ENCODE measurements around the gene TOX2. TPM values are rescaled to one million over a fixed set of nuclear protein-coding genes. Genes with fewer than 3 reads are reported as not detected.

TOX2 gene
- total RNA-seq, 2 experiments from 2014 or later: 3.3 to 3.9 TPM

DNA sequence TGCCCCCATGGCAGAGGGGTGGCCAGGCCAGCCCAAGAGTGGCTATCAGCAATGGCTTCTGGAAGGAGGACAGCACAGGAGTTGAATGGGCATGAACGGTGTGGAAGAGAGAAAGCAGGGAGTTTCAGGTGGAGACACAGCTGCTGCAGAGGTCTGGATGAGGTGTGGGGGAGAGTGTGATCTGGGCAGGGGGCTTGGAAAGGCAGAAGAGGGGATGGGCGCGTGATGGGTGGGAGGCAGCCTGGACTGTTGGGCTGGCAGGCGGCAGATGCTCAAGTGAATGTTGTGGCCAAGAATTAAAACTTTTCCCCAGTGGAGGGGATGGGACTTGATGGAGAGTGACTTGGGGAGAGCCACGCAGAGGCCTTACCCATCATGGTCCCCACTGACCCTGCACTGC lies 46.5 kb downstream of the TOX2 start:
- ChIA-PET POLR2A (interaction anchor here (1.4 kb wide), 1 partner anchor 14 kb away, joined by 3 read pairs; no protein-coding TSS in a partner anchor), CTCF (no interaction called here)
- TF ChIP-seq, protein P1, sequence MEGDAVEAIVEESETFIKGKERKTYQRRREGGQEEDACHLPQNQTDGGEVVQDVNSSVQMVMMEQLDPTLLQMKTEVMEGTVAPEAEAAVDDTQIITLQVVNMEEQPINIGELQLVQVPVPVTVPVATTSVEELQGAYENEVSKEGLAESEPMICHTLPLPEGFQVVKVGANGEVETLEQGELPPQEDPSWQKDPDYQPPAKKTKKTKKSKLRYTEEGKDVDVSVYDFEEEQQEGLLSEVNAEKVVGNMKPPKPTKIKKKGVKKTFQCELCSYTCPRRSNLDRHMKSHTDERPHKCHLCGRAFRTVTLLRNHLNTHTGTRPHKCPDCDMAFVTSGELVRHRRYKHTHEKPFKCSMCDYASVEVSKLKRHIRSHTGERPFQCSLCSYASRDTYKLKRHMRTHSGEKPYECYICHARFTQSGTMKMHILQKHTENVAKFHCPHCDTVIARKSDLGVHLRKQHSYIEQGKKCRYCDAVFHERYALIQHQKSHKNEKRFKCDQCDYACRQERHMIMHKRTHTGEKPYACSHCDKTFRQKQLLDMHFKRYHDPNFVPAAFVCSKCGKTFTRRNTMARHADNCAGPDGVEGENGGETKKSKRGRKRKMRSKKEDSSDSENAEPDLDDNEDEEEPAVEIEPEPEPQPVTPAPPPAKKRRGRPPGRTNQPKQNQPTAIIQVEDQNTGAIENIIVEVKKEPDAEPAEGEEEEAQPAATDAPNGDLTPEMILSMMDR (IDR thresholded peaks at IDR 0.05): no peak
- no peaks in the 10 kb centered on the region for H3K27me3 Mint-ChIP-seq
- H3K9me3 Mint-ChIP-seq: peaks cover 3% of the 10 kb centered on the region
- Histone ChIP-seq H3K4me3 (ENCODE audit: low read length) (no peak overlapping the region), H3K27me3 (ENCODE audit: control insufficient read depth in 1 of 2, insufficient read depth in 2 of 2, low read length in 2 of 2) (no peaks in the 10 kb centered on the region), H3K36me3 (ENCODE audit: insufficient read depth, low read length) (no peaks in the 10 kb centered on the region), H3K27ac (ENCODE audit: low read depth in 1 of 2, low read length in 2 of 2) (no peak overlapping the region), H3K4me1 (ENCODE audit: insufficient read depth, low read length) (peaks cover 79% of the 10 kb centered on the region), H3K9me3 (ENCODE audit: control insufficient read depth in 1 of 2, insufficient read depth in 1 of 2, low read length in 2 of 2) (no peaks in the 10 kb centered on the region)
- no peak overlapping the region for H3K27ac Mint-ChIP-seq
- H3K4me1 Mint-ChIP-seq (ENCODE audit: low read depth): peaks cover 65% of the 10 kb centered on the region
- ATAC-seq (ENCODE audit: poor library complexity) (no peak), DNase-seq (peak in 1 of 14 experiments; percentile 2)
- no peak overlapping the region for H3K4me3 Mint-ChIP-seq
- intact Hi-C loops (cut with DNase I, micrococcal nuclease): no loop called here
- H3K36me3 Mint-ChIP-seq (ENCODE audit: low read depth): no peaks in the 10 kb centered on the region

DNA sequence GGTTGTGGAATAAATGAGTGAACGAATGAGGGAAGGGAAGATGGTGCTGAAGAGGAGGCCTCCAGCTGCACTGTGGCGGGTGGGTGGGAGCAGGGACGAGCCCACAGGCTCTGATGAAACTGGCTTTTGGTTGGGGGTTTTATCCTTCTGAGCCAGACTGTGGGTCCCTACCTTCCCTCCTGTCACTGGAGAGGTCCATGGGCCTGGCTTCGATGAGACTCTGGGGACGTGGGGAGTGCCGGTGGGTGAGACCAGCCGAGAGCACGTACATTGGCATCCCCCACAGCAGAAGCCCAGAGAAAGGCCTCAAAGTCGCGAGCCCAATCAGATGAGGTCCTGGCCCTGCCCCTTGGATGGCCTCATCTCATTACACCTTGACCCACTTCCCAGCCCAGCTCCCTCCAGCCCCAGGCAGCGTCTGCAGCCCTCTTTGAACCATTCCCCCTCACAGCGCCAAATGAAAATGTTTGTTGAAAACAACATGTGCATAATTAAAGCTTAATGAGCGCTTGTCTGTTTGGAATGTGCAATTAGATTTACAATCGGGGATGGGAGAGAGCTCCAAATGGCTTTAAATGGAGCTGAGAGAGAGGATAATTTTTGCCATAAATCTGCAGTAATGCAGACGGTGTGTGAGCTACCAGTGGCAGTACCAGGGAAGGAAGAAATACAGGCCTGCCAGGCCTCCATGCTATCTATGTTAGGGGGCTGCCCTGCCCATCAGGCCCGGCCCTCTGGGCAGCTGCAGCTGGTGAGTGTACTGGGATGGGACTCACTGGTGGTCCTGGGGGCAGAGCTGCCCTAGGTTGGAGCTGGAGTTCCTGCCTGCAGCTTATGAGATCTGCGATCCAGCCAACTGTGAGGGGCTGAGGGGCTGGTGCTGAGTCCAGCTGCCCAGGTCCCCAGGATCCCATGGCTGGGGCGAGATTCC lies 47.2 kb downstream of the TOX2 start:
- intact Hi-C loops (cut with DNase I, micrococcal nuclease): no loop called here
- Histone ChIP-seq H3K4me1 (ENCODE audit: insufficient read depth, low read length) (peaks cover 74% of the 10 kb centered on the region), H3K27me3 (ENCODE audit: control insufficient read depth in 1 of 2, insufficient read depth in 2 of 2, low read length in 2 of 2) (no peaks in the 10 kb centered on the region), H3K36me3 (ENCODE audit: insufficient read depth, low read length) (no peaks in the 10 kb centered on the region), H3K4me3 (ENCODE audit: low read length) (no peak overlapping the region), H3K27ac (ENCODE audit: low read depth in 1 of 2, low read length in 2 of 2) (no peak overlapping the region), H3K9me3 (ENCODE audit: control insufficient read depth in 1 of 2, insufficient read depth in 1 of 2, low read length in 2 of 2) (no peaks in the 10 kb centered on the region)
- peaks cover 60% of the 10 kb centered on the region for H3K4me1 Mint-ChIP-seq (ENCODE audit: low read depth)
- TF ChIP-seq, protein P1 (IDR thresholded peaks at IDR 0.05): no peak
- ChIA-PET CTCF (no interaction called here), POLR2A (interaction anchor here (0.8 kb wide), 1 partner anchor 8 kb away, joined by 3 read pairs; no protein-coding TSS in a partner anchor)
- DNase-seq: peak in 1 of 14 experiments; percentile 31
- no peaks in the 10 kb centered on the region for H3K36me3 Mint-ChIP-seq (ENCODE audit: low read depth)
- ATAC-seq (ENCODE audit: poor library complexity): no peak
- no peak overlapping the region for H3K4me3 Mint-ChIP-seq
- peaks cover 3% of the 10 kb centered on the region for H3K9me3 Mint-ChIP-seq
- no peak overlapping the region for H3K27ac Mint-ChIP-seq
- H3K27me3 Mint-ChIP-seq: no peaks in the 10 kb centered on the region

DNA sequence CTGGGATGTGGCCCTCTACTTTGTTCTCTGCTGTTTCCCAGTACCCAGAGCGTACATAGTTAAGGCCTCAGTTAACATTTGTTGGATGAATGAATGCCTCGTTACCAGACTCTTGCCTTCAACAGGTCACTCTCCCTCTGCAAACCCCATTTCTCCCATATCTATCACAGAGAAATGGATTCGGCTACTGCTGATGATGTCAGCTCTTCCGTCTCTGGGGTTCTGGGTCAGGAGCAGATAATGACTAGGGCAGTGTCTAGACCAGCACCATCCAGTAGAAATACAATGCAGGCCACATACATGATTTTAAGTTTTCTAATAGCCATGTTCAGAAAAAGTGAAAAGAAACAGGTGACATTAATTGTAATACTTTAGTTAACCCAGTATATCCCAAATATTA lies 47.9 kb downstream of the TOX2 start:
- H3K4me3 ChIP-seq (ENCODE audit: low read length): no peak overlapping the region
- no peak for DNase-seq
- peaks cover 3% of the 10 kb centered on the region for H3K9me3 Mint-ChIP-seq
- H3K27me3 Mint-ChIP-seq: no peaks in the 10 kb centered on the region
- intact Hi-C loops (cut with DNase I, micrococcal nuclease): no loop called here
- H3K4me3 Mint-ChIP-seq: no peak overlapping the region
- CTCF ChIA-PET: no interaction called here
- no peak for ATAC-seq (ENCODE audit: poor library complexity)
- no peaks in the 10 kb centered on the region for H3K9me3 ChIP-seq (ENCODE audit: control insufficient read depth in 1 of 2, insufficient read depth in 1 of 2, low read length in 2 of 2)
- no peaks in the 10 kb centered on the region for H3K36me3 Mint-ChIP-seq (ENCODE audit: low read depth)
- TF ChIP-seq, protein P1 (IDR thresholded peaks at IDR 0.05): no peak
- POLR2A ChIA-PET: no interaction called here
- H3K27ac ChIP-seq (ENCODE audit: low read depth in 1 of 2, low read length in 2 of 2): no peak overlapping the region
- no peaks in the 10 kb centered on the region for H3K27me3 ChIP-seq (ENCODE audit: control insufficient read depth in 1 of 2, insufficient read depth in 2 of 2, low read length in 2 of 2)
- H3K27ac Mint-ChIP-seq: no peak overlapping the region
- peaks cover 74% of the 10 kb centered on the region for H3K4me1 ChIP-seq (ENCODE audit: insufficient read depth, low read length)
- peaks cover 53% of the 10 kb centered on the region for H3K4me1 Mint-ChIP-seq (ENCODE audit: low read depth)
- no peaks in the 10 kb centered on the region for H3K36me3 ChIP-seq (ENCODE audit: insufficient read depth, low read length)
